Stimulated activated CD8-positive, alpha-beta memory T cell treated with anti-CD3 and anti-CD28 coated beads, Interleukin-4, amount 100 ng/mL, for 4 hours (primary cell): ENCODE results near the gene TIMM9.
"Not testable (repeated sequence)": the region's sequence is repeated elsewhere in the genome, so short reads cannot be mapped to it uniquely, and the experiment has no call there.

ENCODE experiments used
- DNase-seq, 2 donors: peaks; one replicate each; pipeline ENCODE4 v3.0.0-alpha.2; 2020; ENCODE audit warnings: low read depth in 2 of 2, low spot score in 1 of 2

TIMM9 gene

GRCh38 chr14:58427281-58428117 is at the start of gene TIMM9, which contains the start of gene KIAA0586:
TIMM9 (minus strand) TSS chr14:58427531; CDS start chr14:58411945, 15,586 bp downstream.
KIAA0586 (plus strand) TSS chr14:58427719; CDS start chr14:58428265, 546 bp downstream.
- DNase-seq, result peak; percentile 90 to 95

- no peak for DNase-seq
These were observed 49.0 kb upstream of the TIMM9 start for GRCh38 chr14:58476320-58476719.

- no peak for DNase-seq
These were observed 42.0 kb upstream of the TIMM9 start for GRCh38 chr14:58469309-58469708.

- DNase-seq, result no peak
These were observed 40.2 kb upstream of the TIMM9 start for GRCh38 chr14:58467575-58467974.

GRCh38 chr14:58466459-58466858 is 39.1 kb upstream of the TIMM9 start:
- DNase-seq, result no peak

GRCh38 chr14:58465421-58465820 is 38.1 kb upstream of the TIMM9 start:
- no peak for DNase-seq

- DNase-seq, result no peak
These were observed 37.3 kb upstream of the TIMM9 start for GRCh38 chr14:58464652-58465051.

GRCh38 chr14:58463147-58463546 is 35.8 kb upstream of the TIMM9 start:
- DNase-seq, result no peak

GRCh38 chr14:58460772-58461171 is 33.4 kb upstream of the TIMM9 start:
- DNase-seq, result no peak

GRCh38 chr14:58455593-58456265 is 28.4 kb upstream of the TIMM9 start:
- DNase-seq, result no peak

- no peak for DNase-seq
These were observed 17.3 kb upstream of the TIMM9 start for GRCh38 chr14:58444627-58445026.

GRCh38 chr14:58439476-58439875 is 12.1 kb upstream of the TIMM9 start:
- DNase-seq, result no peak

GRCh38 chr14:58430156-58430555 is 2.8 kb upstream of the TIMM9 start:
- DNase-seq, result no peak

- no peak for DNase-seq
These were observed 870 bp upstream of the TIMM9 start for GRCh38 chr14:58428118-58428683.

- DNase-seq, result peak in 1 of 2 donors; percentile 31
These were observed 556 bp downstream of the TIMM9 start for GRCh38 chr14:58426670-58427280.

- DNase-seq, result not testable (repeated sequence)
These were observed 10.4 kb downstream of the TIMM9 start for GRCh38 chr14:58416934-58417333.

GRCh38 chr14:58415636-58416547 is 11.4 kb downstream of the TIMM9 start:
- DNase-seq, result no peak

- DNase-seq, result no peak
These were observed 12.5 kb downstream of the TIMM9 start for GRCh38 chr14:58414845-58415244.

- DNase-seq, result no peak
These were observed 18.6 kb downstream of the TIMM9 start for GRCh38 chr14:58408681-58409215.

- DNase-seq, result no peak
These were observed 25.7 kb downstream of the TIMM9 start for GRCh38 chr14:58401587-58401986.
